ENCODE results near the gene GRID2.

GRCh38 chr4:93221771-93222170, 918.0 kb downstream of the GRID2 start:
- TF ChIP-seq POLR2A (IDR thresholded peaks at IDR 0.05; ENCODE audit: low read depth, low read length) (no peak), CTCF (conservative IDR thresholded peaks at IDR 0.05; ENCODE audit: low read depth, low read length) (no peak), MXI1 (IDR thresholded peaks at IDR 0.05; ENCODE audit: borderline replicate concordance, low read depth, low read length) (no peak), CEBPB (IDR thresholded peaks at IDR 0.05; ENCODE audit: low read depth, low read length) (no peak)
